BLaER1 (cell line): ENCODE results near the gene ADAMTS8.

Source experiments
- H3K27ac ChIP-seq: shearing (Covaris generic); formaldehyde crosslinking; 2 replicates; pipeline ENCODE4 v1.8.1; 2022
- H3K27me3 ChIP-seq: shearing (Covaris generic); formaldehyde crosslinking; 2 replicates; pipeline ENCODE4 v1.8.1; 2022
- H3K36me3 ChIP-seq: shearing (Covaris generic); formaldehyde crosslinking; 2 replicates; pipeline ENCODE4 v1.8.1; 2022
- H3K4me1 ChIP-seq: shearing (Covaris generic); formaldehyde crosslinking; 2 replicates; pipeline ENCODE4 v1.8.1; 2022
- H3K4me2 ChIP-seq: shearing (Covaris generic); formaldehyde crosslinking; 2 replicates; pipeline ENCODE4 v1.8.1; 2022
- H3K4me3 ChIP-seq: shearing (Covaris generic); formaldehyde crosslinking; 2 replicates; pipeline ENCODE4 v1.8.1; 2022
- H3K9ac ChIP-seq: shearing (Covaris generic); formaldehyde crosslinking; 2 replicates; pipeline ENCODE4 v1.8.1; 2022
- H3K9me3 ChIP-seq: shearing (Covaris generic); formaldehyde crosslinking; 2 replicates; pipeline ENCODE4 v1.8.1; 2022
- H4K20me1 ChIP-seq: shearing (Covaris generic); formaldehyde crosslinking; 2 replicates; pipeline ENCODE4 v1.8.1; 2022
- Cebpa-rat ChIP-seq: shearing (Covaris generic); IDR thresholded peaks from 2 replicates; pipeline ENCODE4 v1.8.1; 2022

Gene ADAMTS8

DNA sequence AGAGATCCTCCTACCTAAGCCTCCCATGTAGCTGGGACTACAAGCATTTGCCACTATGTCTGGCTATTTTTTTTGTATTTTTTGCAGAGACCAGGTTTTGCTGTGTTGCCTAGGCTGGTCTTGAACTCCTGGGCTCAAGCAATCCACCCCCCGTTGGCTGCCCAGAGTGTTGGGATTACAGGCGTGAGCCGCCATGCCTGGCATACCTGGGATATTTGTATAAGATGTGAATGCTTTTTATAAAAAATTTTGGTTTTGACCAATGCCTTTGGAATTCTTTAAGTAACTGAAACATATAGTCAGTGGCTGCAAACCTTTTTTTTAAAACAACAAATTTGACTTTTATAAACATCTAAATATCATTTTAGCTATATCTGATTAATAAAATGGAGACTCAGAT is 42.4 kb downstream of the ADAMTS8 start:
- H3K9ac ChIP-seq, result no peak overlapping the region
- no peaks in the 10 kb centered on the region for H3K9me3 ChIP-seq
- no peaks in the 10 kb centered on the region for H3K36me3 ChIP-seq
- peaks cover 60% of the 10 kb centered on the region for H3K27me3 ChIP-seq
- no peak overlapping the region for H3K4me2 ChIP-seq
- H4K20me1 ChIP-seq, result peaks cover 49% of the 10 kb centered on the region
- H3K4me3 ChIP-seq, result no peak overlapping the region
- H3K27ac ChIP-seq, result no peak overlapping the region
- peaks cover 48% of the 10 kb centered on the region for H3K4me1 ChIP-seq
- no peak for TF ChIP-seq Cebpa-rat

DNA sequence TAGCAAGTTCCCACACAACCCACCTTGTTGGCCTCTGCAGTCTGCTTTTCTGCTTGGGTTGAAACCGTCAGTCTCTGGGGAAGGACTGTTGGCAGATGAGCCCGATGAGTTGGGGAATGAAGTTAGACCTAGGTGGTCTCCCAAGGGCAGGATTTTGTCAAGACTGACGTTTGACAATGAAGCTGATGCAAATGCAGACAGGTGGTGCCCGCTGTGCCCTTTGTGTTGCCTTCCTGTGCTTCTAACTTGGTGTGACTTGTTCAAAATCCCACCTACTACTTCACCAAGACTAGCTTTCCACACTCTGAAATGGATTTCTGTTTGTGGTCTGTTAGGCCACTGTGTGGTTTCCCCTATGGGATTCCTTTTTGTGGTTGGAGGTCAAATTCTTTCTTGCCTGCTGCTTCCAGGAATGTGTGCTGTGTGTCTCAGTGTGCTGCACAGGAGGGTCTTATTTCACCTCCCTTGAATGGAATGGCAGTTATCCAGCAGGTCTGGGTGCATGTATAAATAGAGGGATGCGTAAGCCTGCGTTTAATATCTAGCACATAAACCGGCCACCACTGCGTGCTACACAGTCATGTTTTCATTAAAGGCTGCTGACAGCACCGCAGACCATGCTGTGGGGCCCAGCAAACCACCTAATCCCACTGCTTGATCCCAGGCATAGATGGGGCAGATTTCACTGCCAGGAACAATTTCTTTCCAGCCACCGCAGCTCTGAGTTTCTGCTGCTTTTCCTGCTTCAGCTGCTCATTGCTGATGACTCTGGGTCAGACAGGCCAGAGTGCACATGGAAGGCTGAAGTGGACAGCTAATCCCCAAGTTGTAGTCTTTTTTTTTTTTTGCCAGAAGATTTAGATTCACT is 44.8 kb downstream of the ADAMTS8 start:
- Histone ChIP-seq H3K4me3 (no peak overlapping the region), H3K36me3 (no peaks in the 10 kb centered on the region), H3K4me1 (peaks cover 30% of the 10 kb centered on the region), H3K9ac (no peak overlapping the region), H3K27me3 (peaks cover 76% of the 10 kb centered on the region), H4K20me1 (peaks cover 43% of the 10 kb centered on the region), H3K9me3 (no peaks in the 10 kb centered on the region; the same call in 1 of the 2 replicates), H3K27ac (no peak overlapping the region), H3K4me2 (peak overlapping the region; percentile 74)
- no peak for TF ChIP-seq Cebpa-rat

- H3K9ac ChIP-seq, result no peak overlapping the region
- peaks cover 62% of the 10 kb centered on the region for H3K27me3 ChIP-seq
- no peak overlapping the region for H3K27ac ChIP-seq
- no peaks in the 10 kb centered on the region; the same call in 1 of the 2 replicates for H3K9me3 ChIP-seq
- H3K4me2 ChIP-seq, result no peak overlapping the region
- H3K36me3 ChIP-seq, result no peaks in the 10 kb centered on the region
- H4K20me1 ChIP-seq, result peaks cover 43% of the 10 kb centered on the region
- H3K4me3 ChIP-seq, result no peak overlapping the region
- no peak for TF ChIP-seq Cebpa-rat
- H3K4me1 ChIP-seq, result peaks cover 26% of the 10 kb centered on the region
Measured at GRCh38 chr11:130381317-130381716, 47.1 kb downstream of the ADAMTS8 start.

DNA sequence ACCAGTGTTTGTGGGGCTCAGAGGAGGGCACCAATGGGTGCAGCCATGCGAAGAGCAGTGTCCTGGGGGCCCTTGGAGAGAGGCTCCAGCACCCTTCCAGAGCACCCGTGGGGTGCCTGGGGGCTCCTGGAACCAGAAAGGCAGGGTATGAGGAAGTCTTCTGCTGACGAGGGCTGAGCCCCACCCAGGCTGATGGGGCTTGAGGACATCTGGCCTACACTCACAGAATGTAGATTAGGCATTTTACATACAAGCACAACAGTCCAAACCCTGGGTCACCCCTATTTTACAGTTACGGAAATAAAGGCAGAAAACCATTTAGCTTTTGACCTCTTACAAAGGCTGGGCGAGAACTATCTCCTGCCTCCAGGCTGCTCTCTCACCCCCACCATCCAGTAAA is 47.6 kb downstream of the ADAMTS8 start:
- no peaks in the 10 kb centered on the region; the same call in 1 of the 2 replicates for H3K9me3 ChIP-seq
- H3K9ac ChIP-seq, result no peak overlapping the region
- H3K4me3 ChIP-seq, result no peak overlapping the region
- no peak overlapping the region for H3K27ac ChIP-seq
- H3K4me1 ChIP-seq, result peaks cover 26% of the 10 kb centered on the region
- peaks cover 43% of the 10 kb centered on the region for H4K20me1 ChIP-seq
- no peak for TF ChIP-seq Cebpa-rat
- H3K36me3 ChIP-seq, result no peaks in the 10 kb centered on the region
- H3K27me3 ChIP-seq, result peaks cover 57% of the 10 kb centered on the region
- no peak overlapping the region for H3K4me2 ChIP-seq

GRCh38 chr11:130379276-130379675 is 49.1 kb downstream of the ADAMTS8 start:
- TF ChIP-seq Cebpa-rat, result no peak

GRCh38 chr11:130370845-130371590 is 57.4 kb downstream of the ADAMTS8 start:
- Histone ChIP-seq H3K4me2 (no peak overlapping the region), H3K9me3 (no peaks in the 10 kb centered on the region), H3K27ac (no peak overlapping the region), H3K9ac (no peak overlapping the region), H3K27me3 (no peaks in the 10 kb centered on the region), H3K4me3 (no peak overlapping the region), H3K4me1 (no peaks in the 10 kb centered on the region), H4K20me1 (no peaks in the 10 kb centered on the region), H3K36me3 (no peaks in the 10 kb centered on the region)
- TF ChIP-seq Cebpa-rat, result no peak

More at GRCh38 chr11:130379276-130379675, 49.1 kb downstream of the ADAMTS8 start:
- peaks cover 23% of the 10 kb centered on the region for H3K4me1 ChIP-seq
- H4K20me1 ChIP-seq, result peaks cover 36% of the 10 kb centered on the region
- H3K4me3 ChIP-seq, result no peak overlapping the region
- H3K27me3 ChIP-seq, result peaks cover 43% of the 10 kb centered on the region
- no peak overlapping the region for H3K27ac ChIP-seq
- no peak overlapping the region for H3K9ac ChIP-seq
- no peaks in the 10 kb centered on the region; the same call in 1 of the 2 replicates for H3K9me3 ChIP-seq
- H3K36me3 ChIP-seq, result no peaks in the 10 kb centered on the region
- no peak overlapping the region for H3K4me2 ChIP-seq

DNA sequence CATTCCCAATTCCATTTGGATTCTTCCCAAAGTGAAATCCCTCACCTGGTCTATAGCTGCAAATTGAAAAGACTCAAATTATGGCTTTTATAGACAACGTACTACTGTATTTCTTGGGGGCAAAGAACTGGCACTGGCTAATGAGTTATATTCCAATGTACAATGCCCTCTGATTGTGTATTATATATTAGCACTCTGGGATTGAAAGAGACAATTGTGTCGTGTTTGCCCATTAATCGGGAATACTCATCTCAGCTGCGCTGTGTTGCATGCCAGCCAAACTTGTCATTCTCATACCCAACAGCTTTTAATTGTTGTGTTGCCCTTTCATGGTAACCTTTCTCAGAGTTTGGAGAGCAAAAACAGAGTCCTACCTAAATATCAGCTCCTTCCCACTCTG is 58.7 kb downstream of the ADAMTS8 start:
- no peaks in the 10 kb centered on the region for H3K36me3 ChIP-seq
- H3K4me1 ChIP-seq, result no peaks in the 10 kb centered on the region
- no peak overlapping the region for H3K4me2 ChIP-seq
- H3K27ac ChIP-seq, result no peak overlapping the region
- no peaks in the 10 kb centered on the region for H3K27me3 ChIP-seq
- no peaks in the 10 kb centered on the region for H3K9me3 ChIP-seq
- H4K20me1 ChIP-seq, result no peaks in the 10 kb centered on the region
- H3K4me3 ChIP-seq, result no peak overlapping the region
- H3K9ac ChIP-seq, result no peak overlapping the region
- no peak for TF ChIP-seq Cebpa-rat

DNA sequence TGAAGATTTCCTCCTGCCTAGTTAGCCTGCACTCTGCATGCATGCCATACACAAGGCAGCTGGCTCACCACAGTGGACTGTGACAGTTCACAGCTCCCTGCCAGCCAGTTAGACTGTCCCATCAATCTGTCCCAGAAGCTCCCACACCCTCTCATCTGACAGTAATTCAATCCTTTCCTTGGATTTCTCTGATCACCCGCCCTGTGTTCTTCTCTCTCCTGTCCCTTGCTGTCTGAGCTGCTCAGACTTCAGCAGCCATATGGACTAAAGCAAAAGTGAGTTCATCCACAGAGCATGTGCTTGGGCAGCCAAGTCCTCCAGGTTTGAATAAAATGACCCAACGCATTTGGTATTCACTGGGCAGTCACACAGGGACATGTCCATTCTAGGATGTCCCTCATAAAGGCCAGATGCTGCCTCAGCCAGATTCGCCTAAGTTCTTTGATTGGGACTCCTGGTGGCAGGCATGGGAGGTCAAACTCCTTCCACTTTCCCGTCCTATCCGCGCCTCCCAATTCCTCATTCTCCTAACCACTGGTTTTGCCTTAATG is 59.2 kb downstream of the ADAMTS8 start:
- H3K4me3 ChIP-seq, result no peak overlapping the region
- H3K4me2 ChIP-seq, result no peak overlapping the region
- no peaks in the 10 kb centered on the region for H3K36me3 ChIP-seq
- no peak for TF ChIP-seq Cebpa-rat
- no peaks in the 10 kb centered on the region for H3K27me3 ChIP-seq
- H3K4me1 ChIP-seq, result no peaks in the 10 kb centered on the region
- H3K9me3 ChIP-seq, result no peaks in the 10 kb centered on the region
- no peak overlapping the region for H3K9ac ChIP-seq
- H3K27ac ChIP-seq, result no peak overlapping the region
- H4K20me1 ChIP-seq, result no peaks in the 10 kb centered on the region

DNA sequence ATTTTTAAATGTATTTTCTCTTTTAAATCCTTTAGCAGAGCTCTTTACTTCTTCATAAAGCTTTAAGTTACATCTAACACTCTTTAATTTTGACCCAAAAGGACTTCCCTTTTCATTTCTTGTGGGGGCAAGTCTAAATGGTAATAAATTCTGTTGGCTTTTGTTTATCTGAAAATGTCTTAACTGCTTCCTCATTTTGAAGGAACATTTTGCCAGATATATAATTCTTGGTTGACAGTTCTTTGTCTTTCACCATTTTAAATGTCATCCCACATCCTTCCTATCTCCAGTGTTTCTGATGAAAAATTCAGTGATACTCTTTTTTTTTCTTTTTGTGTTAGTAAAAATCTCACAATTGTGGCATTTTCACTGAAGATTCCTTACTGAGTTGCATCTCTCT is 69.0 kb downstream of the ADAMTS8 start:
- H3K4me1 ChIP-seq, result no peaks in the 10 kb centered on the region
- no peak overlapping the region for H3K4me3 ChIP-seq
- H3K9ac ChIP-seq, result no peak overlapping the region
- no peak overlapping the region for H3K27ac ChIP-seq
- no peaks in the 10 kb centered on the region for H3K27me3 ChIP-seq
- no peak for TF ChIP-seq Cebpa-rat
- no peaks in the 10 kb centered on the region for H4K20me1 ChIP-seq
- H3K9me3 ChIP-seq, result peaks cover 48% of the 10 kb centered on the region
- no peak overlapping the region for H3K4me2 ChIP-seq
- H3K36me3 ChIP-seq, result no peaks in the 10 kb centered on the region

DNA sequence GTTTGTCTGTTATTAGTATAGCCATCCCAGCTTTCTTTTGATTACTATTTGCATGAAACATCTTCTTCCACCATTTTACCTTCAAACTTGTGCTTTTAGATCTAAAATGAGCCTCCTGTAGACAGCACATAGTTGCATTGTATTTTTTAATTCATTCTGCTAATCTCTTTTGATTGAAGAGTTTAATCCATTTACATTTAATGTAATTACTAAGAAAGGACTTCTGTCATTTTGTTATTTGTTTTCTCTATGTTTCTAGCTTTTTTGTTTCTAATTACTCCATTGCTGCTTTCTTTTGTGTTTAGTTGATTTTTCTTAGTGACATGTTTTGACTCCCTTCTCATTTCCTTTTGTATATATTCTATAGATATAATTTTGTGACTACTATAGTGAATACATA is 70.0 kb downstream of the ADAMTS8 start:
- TF ChIP-seq Cebpa-rat, result no peak
- Histone ChIP-seq H3K9ac (no peak overlapping the region), H3K27me3 (no peaks in the 10 kb centered on the region), H3K9me3 (peaks cover 48% of the 10 kb centered on the region), H4K20me1 (no peaks in the 10 kb centered on the region), H3K4me3 (no peak overlapping the region), H3K4me2 (no peak overlapping the region), H3K36me3 (no peaks in the 10 kb centered on the region), H3K27ac (no peak overlapping the region), H3K4me1 (no peaks in the 10 kb centered on the region)
